WERI-Rb-1 (cell line): ENCODE data around the gene PPA2.
"Not testable (repeated sequence)": the region's sequence is repeated elsewhere in the genome, so short reads cannot be mapped to it uniquely, and the experiment has no call there.

ENCODE experiments used
- DNase-seq: peaks from one replicate; pipeline ENCODE4 v3.0.0-alpha.2; 2020
- H3K27ac ChIP-seq: fragments of 250-450 bp; sonication (Bioruptor Pico); 2 replicates; pipeline ENCODE4 v1.5.1; 2020; ENCODE audit warnings: mild to moderate bottlenecking, moderate library complexity
- H3K27me3 ChIP-seq: fragments of 250-450 bp; sonication (Bioruptor Pico); 2 replicates; pipeline ENCODE4 v1.5.1; 2021; ENCODE audit warnings: mild to moderate bottlenecking, low read depth, moderate library complexity; ENCODE audit not compliant: insufficient read depth, severe bottlenecking
- H3K36me3 ChIP-seq: fragments of 250-450 bp; sonication (Bioruptor Pico); 2 replicates; pipeline ENCODE4 v1.5.1; 2020; ENCODE audit warnings: mild to moderate bottlenecking, moderate library complexity
- H3K4me3 ChIP-seq: 2 replicates; pipeline ENCODE4 v1.5.1; 2011; ENCODE audit warnings: low read depth, mild to moderate bottlenecking, control low read depth, low read length
- H3K9me3 ChIP-seq: fragments of 250-450 bp; sonication (Bioruptor Pico); 2 replicates; pipeline ENCODE4 v1.5.1; 2021; ENCODE audit warnings: mild to moderate bottlenecking, moderate library complexity; ENCODE audit not compliant: severe bottlenecking
- TF ChIP-seq, protein P1 (sequence below): IDR thresholded peaks from 2 replicates; pipeline ENCODE4 v1.5.1; 2011; ENCODE audit warnings: low read depth, mild to moderate bottlenecking, control low read depth, inconsistent platforms, low read length

The PPA2 gene

DNA sequence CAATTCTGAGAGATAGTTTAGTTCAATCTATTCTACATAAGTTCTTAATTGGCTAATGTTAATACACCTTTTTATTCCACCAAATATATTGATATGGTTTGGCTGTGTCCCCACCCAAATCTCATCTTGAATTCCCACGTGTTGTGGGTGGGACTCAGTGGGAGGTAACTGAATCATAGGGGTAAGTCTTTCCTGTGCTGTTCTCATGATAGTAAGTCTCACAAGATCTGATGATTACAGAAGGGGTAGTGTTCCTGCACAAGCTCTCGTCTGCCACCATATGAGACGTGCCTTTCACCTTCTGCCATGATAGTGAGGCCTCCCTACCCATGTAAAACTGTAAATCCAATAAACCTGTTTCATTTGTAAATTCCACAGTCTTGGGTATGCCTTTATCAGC is 11.3 kb downstream of the PPA2 start:
- no peaks in the 10 kb centered on the region for H3K9me3 ChIP-seq
- peaks cover 5% of the 10 kb centered on the region; the same call in 1 of the 2 replicates for H3K36me3 ChIP-seq
- DNase-seq, result no peak
- H3K27ac ChIP-seq, result no peak overlapping the region
- TF ChIP-seq, protein P1, sequence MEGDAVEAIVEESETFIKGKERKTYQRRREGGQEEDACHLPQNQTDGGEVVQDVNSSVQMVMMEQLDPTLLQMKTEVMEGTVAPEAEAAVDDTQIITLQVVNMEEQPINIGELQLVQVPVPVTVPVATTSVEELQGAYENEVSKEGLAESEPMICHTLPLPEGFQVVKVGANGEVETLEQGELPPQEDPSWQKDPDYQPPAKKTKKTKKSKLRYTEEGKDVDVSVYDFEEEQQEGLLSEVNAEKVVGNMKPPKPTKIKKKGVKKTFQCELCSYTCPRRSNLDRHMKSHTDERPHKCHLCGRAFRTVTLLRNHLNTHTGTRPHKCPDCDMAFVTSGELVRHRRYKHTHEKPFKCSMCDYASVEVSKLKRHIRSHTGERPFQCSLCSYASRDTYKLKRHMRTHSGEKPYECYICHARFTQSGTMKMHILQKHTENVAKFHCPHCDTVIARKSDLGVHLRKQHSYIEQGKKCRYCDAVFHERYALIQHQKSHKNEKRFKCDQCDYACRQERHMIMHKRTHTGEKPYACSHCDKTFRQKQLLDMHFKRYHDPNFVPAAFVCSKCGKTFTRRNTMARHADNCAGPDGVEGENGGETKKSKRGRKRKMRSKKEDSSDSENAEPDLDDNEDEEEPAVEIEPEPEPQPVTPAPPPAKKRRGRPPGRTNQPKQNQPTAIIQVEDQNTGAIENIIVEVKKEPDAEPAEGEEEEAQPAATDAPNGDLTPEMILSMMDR, result no peak
- H3K27me3 ChIP-seq, result no peaks in the 10 kb centered on the region
- H3K4me3 ChIP-seq, result no peak overlapping the region

DNA sequence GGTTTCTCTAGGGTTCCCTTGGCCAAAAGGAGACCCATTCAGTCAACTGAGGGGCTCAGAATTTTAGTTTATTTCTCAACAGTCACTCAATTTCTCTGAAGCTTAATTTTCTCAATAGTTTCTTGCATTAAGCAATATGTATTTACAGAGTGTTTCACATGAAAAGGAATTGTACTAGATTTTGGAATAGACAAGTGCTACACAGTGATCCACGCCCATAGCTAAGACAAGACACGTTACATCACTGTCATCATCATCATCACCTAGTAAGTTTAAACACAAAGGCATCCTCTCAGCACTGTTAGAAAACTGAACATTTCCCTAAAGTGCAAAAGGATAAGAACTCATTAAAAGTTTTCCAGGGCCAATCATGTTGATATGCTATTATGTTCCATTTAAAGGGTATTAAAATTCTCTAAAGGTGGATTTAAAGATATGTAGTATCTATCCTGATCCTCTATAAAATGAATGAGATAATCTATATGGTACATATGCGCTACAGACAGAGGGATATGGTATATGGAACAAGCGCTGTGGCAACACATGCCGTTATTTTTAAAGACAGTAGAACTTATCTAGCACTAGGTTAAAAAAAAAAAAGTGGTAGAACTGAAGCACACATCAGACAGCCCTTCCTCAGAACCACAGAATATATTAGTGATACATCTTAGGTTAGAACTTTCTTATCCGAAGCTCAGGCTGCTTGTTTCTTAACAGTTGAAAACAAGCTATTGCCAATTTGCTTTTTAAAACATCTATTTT is 12.1 kb downstream of the PPA2 start:
- peaks cover 3% of the 10 kb centered on the region; the same call in 1 of the 2 replicates for H3K36me3 ChIP-seq
- TF ChIP-seq, protein P1, result no peak
- no peaks in the 10 kb centered on the region for H3K27me3 ChIP-seq
- no peak for DNase-seq
- H3K4me3 ChIP-seq, result no peak overlapping the region
- no peak overlapping the region for H3K27ac ChIP-seq
- no peaks in the 10 kb centered on the region for H3K9me3 ChIP-seq

DNA sequence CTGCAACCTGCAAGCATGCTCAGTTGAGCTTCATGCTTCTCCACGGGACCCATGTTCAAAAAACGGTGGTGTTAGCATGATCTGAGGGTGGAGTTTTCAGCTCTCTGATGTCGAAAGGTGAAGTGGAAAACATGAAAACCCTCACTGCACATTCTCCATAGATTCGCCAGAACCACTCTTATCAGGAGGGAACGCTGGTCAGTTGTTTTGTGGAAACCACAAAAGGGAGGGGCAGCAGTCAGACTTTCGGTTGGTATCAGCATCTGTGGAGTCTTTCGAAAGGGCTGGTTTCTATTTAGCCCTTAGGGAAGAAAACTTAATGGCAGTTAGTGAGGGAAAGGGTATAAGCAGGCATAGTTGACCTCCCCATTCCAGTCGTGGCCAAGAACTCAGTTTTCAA is 12.6 kb downstream of the PPA2 start:
- Histone ChIP-seq H3K9me3 (no peaks in the 10 kb centered on the region), H3K4me3 (no peak overlapping the region), H3K36me3 (no peaks in the 10 kb centered on the region), H3K27me3 (no peaks in the 10 kb centered on the region), H3K27ac (no peak overlapping the region)
- no peak for DNase-seq
- TF ChIP-seq, protein P1, result no peak

DNA sequence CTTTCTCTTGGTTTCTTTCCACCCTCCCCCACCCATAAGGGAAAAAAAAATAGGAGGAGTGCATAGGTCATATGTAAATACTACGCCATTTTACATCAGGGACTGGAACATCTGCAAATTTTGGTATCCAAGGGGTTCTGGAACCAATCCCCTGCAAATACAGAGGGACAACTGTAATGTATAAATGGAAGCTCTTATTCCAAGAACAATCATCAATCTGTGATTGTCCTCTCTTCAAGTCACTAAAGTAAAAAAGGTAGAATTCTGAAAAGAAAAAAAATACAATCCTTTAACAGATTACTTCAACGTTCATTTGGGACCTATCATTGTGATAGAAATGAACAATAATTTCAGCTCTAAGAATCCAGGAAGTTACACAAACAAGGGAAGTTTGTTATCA is 13.6 kb downstream of the PPA2 start:
- Histone ChIP-seq H3K9me3 (no peaks in the 10 kb centered on the region), H3K27me3 (no peaks in the 10 kb centered on the region), H3K27ac (no peak overlapping the region), H3K4me3 (no peak overlapping the region), H3K36me3 (no peaks in the 10 kb centered on the region)
- TF ChIP-seq, protein P1, result no peak
- DNase-seq, result no peak

DNA sequence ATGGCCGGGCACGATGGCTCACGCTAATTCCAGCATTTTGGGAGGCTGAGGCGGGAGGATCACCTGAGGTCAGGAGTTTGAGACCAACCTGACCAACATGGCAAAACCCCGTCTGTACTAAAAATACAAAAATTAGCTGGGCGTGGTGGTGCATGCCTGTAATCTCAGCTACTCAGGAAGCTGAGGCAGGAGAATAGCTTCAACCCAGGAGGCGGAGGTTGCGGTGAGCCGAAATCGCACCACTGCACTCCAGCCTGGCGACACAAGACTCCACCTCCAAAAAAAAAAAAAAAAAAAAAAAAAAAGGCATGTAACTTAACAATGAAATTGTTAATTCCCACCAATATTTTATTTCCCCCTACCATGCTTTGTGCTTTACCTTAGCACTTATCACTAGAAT is 15.3 kb downstream of the PPA2 start:
- H3K27ac ChIP-seq, DNase-seq, H3K4me3 ChIP-seq, H3K27me3 ChIP-seq, H3K9me3 ChIP-seq, H3K36me3 ChIP-seq: not testable (repeated sequence)

DNA sequence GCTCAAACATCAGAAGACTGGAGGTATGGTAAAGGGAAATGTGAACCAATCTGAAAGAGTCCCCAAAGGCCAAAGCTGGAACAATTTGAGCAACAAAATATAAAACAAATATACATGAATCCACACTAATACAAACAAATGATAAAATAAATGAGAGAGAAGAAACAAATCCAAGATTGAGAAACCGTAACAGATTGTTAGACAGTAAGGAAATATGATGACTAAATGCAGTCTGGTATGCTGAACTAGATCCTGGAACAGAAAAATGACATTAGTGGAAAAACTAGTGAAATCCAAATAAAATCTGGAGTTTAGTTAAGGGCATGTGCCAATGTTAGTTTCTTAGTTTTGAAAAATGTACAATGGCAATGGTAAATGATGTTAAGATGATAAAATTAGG is 15.9 kb downstream of the PPA2 start:
- H3K27me3 ChIP-seq, result no peaks in the 10 kb centered on the region
- TF ChIP-seq, protein P1, result no peak
- no peak overlapping the region for H3K4me3 ChIP-seq
- no peak for DNase-seq
- H3K9me3 ChIP-seq, result no peaks in the 10 kb centered on the region
- no peak overlapping the region for H3K27ac ChIP-seq
- H3K36me3 ChIP-seq, result no peaks in the 10 kb centered on the region
